ENCODE data around the gene TNS4.

DNA sequence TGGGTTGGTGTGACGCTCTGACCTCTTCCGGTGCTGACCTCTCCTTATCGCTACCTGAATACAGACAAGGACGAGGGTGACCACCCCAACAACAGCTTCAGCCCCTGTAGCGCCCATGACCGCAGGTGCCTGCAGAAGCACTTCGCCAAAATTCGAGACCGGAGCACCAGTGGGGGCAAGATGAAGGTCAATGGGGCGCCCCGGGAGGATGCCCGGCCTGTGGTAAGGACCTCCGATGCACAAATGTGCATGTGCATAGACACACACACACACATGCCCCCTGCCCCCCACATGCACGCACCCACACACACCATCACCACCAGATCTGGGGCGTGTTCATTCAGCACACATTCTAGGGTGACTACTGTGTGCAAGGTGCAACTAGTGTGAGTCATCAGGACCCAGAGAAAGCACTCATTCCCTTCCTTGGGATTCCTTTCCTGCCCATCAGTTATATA is 48.5 kb downstream of the TNS4 start:
- TF ChIP-seq REST (IDR thresholded peaks at IDR 0.05; ENCODE audit: borderline replicate concordance): no peak
- no peak for TF ChIP-seq REST (CRISPR knock-in tag; IDR thresholded peaks at IDR 0.05; ENCODE audit: low read depth)
- TF ChIP-seq POLR2A (conservative IDR thresholded peaks at IDR 0.05): no peak
- TF ChIP-seq, protein P1, sequence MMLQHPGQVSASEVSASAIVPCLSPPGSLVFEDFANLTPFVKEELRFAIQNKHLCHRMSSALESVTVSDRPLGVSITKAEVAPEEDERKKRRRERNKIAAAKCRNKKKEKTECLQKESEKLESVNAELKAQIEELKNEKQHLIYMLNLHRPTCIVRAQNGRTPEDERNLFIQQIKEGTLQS (IDR thresholded peaks at IDR 0.05): no peak
- TF ChIP-seq, protein P1 (CRISPR knock-in tag; conservative IDR thresholded peaks at IDR 0.05): no peak
- TF ChIP-seq TARDBP (IDR thresholded peaks at IDR 0.05): no peak
- TF ChIP-seq, protein P2, sequence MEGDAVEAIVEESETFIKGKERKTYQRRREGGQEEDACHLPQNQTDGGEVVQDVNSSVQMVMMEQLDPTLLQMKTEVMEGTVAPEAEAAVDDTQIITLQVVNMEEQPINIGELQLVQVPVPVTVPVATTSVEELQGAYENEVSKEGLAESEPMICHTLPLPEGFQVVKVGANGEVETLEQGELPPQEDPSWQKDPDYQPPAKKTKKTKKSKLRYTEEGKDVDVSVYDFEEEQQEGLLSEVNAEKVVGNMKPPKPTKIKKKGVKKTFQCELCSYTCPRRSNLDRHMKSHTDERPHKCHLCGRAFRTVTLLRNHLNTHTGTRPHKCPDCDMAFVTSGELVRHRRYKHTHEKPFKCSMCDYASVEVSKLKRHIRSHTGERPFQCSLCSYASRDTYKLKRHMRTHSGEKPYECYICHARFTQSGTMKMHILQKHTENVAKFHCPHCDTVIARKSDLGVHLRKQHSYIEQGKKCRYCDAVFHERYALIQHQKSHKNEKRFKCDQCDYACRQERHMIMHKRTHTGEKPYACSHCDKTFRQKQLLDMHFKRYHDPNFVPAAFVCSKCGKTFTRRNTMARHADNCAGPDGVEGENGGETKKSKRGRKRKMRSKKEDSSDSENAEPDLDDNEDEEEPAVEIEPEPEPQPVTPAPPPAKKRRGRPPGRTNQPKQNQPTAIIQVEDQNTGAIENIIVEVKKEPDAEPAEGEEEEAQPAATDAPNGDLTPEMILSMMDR (IDR thresholded peaks at IDR 0.05 in 2 of 3, conservative IDR thresholded peaks at IDR 0.05 in 1 of 3; ENCODE audit: insufficient read depth in 2 of 3, low read depth in 1 of 3, low read length in 3 of 3): no peak

All from K562 (cell line).